ENCODE measurements around the gene WWC2. TPM values are rescaled to one million over a fixed set of nuclear protein-coding genes. Genes with fewer than 3 reads are reported as not detected.
A peak's percentile ranks its signal among the peaks of the same experiment; 100 is the strongest.

The WWC2 gene
- total and polyA plus RNA-seq, 2 experiments from 2014 or later: 50.5 to 74.2 TPM

- H3K27ac ChIP-seq (ENCODE audit: low read depth): no peak overlapping the region
- H3K4me3 Mint-ChIP-seq: no peak overlapping the region
- TF ChIP-seq POLR2AphosphoS5 (IDR thresholded peaks at IDR 0.05; ENCODE audit: low read depth) (no peak), EZH2phosphoT487 (IDR thresholded peaks at IDR 0.05; ENCODE audit: unreplicated experiment) (no peak)
- peaks cover 11% of the 10 kb centered on the region for H3K9me3 Mint-ChIP-seq
- no peak overlapping the region for H3K4me3 ChIP-seq
- no peak for ATAC-seq
- H3K36me3 ChIP-seq (ENCODE audit: insufficient read depth): peaks cover 4% of the 10 kb centered on the region; the same call in 1 of the 2 replicates
- H3F3A ChIP-seq (replicated peaks; ENCODE audit: low read depth): 0 out of 2 replicates have a peak, but pooled peaks cover 5% of the 10 kb centered on the region
- H3K4me1 Mint-ChIP-seq: no peaks in the 10 kb centered on the region
- no peaks in the 10 kb centered on the region for H3K27me3 ChIP-seq (ENCODE audit: insufficient read depth)
- H3K4me1 ChIP-seq (ENCODE audit: insufficient read depth): no peaks in the 10 kb centered on the region
- H2AFZ ChIP-seq: no peak overlapping the region
- H3K79me2 ChIP-seq (replicated peaks; ENCODE audit: insufficient read depth): no peaks in the 10 kb centered on the region
- DNase-seq (ENCODE audit: low spot score): no peak
- H3K36me3 Mint-ChIP-seq (ENCODE audit: low read depth): peaks cover 15% of the 10 kb centered on the region; the same call in 2 of the 3 replicates
- peaks cover 15% of the 10 kb centered on the region for H3K27me3 Mint-ChIP-seq (ENCODE audit: insufficient read depth, low read depth, poor library complexity)
- H3K4me2 ChIP-seq: no peak overlapping the region
- no peak overlapping the region for H3K27ac Mint-ChIP-seq
- H4K20me1 ChIP-seq (replicated peaks; ENCODE audit: insufficient read depth): peaks cover 8% of the 10 kb centered on the region; the same call in 1 of the 2 replicates
- H3K9me2 ChIP-seq (ENCODE audit: insufficient read depth): no peaks in the 10 kb centered on the region
These were observed 222.0 kb downstream of the WWC2 start for GRCh38 chr4:183321079-183321478.

- Histone ChIP-seq H3K9me2 (ENCODE audit: insufficient read depth) (no peaks in the 10 kb centered on the region), H3K36me3 (ENCODE audit: insufficient read depth) (peaks cover 4% of the 10 kb centered on the region; the same call in 1 of the 2 replicates), H3K4me2 (no peak overlapping the region), H3K4me3 (no peak overlapping the region), H4K20me1 (replicated peaks; ENCODE audit: insufficient read depth) (peaks cover 4% of the 10 kb centered on the region; the same call in 1 of the 2 replicates), H3K4me1 (ENCODE audit: insufficient read depth) (no peaks in the 10 kb centered on the region), H3K27ac (ENCODE audit: low read depth) (no peak overlapping the region), H3K79me2 (replicated peaks; ENCODE audit: insufficient read depth) (no peaks in the 10 kb centered on the region), H3F3A (replicated peaks; ENCODE audit: low read depth) (0 out of 2 replicates have a peak, but pooled peaks cover 5% of the 10 kb centered on the region), H2AFZ (no peak overlapping the region), H3K27me3 (ENCODE audit: insufficient read depth) (no peaks in the 10 kb centered on the region)
- DNase-seq (ENCODE audit: low spot score) (no peak), ATAC-seq (no peak)
- H3K9me3 Mint-ChIP-seq: peaks cover 15% of the 10 kb centered on the region
- H3K4me3 Mint-ChIP-seq: no peak overlapping the region
- H3K36me3 Mint-ChIP-seq (ENCODE audit: low read depth): peaks cover 17% of the 10 kb centered on the region; the same call in 2 of the 3 replicates
- H3K4me1 Mint-ChIP-seq: no peaks in the 10 kb centered on the region
- H3K27me3 Mint-ChIP-seq (ENCODE audit: insufficient read depth, low read depth, poor library complexity): peaks cover 16% of the 10 kb centered on the region
- TF ChIP-seq JUNB (IDR thresholded peaks at IDR 0.05; ENCODE audit: unreplicated experiment) (no peak), ZNF331 (CRISPR knock-in tag; IDR thresholded peaks at IDR 0.05; ENCODE audit: low read depth) (no peak), EZH2phosphoT487 (IDR thresholded peaks at IDR 0.05; ENCODE audit: unreplicated experiment) (no peak)
- H3K27ac Mint-ChIP-seq: no peak overlapping the region
These were observed 222.5 kb downstream of the WWC2 start for GRCh38 chr4:183321516-183321915.

GRCh38 chr4:183322326-183322725, 223.3 kb downstream of the WWC2 start, which contains the start of gene CLDN24:
TSS of gene CLDN24 (minus strand) at chr4:183322426. CDS start at chr4:183322426, 0 bp downstream.
- peaks cover 22% of the 10 kb centered on the region for H3K27me3 Mint-ChIP-seq (ENCODE audit: insufficient read depth, low read depth, poor library complexity)
- Histone ChIP-seq H3F3A (replicated peaks; ENCODE audit: low read depth) (0 out of 2 replicates have a peak, but pooled peaks cover 5% of the 10 kb centered on the region), H4K20me1 (replicated peaks; ENCODE audit: insufficient read depth) (peaks cover 4% of the 10 kb centered on the region; the same call in 1 of the 2 replicates), H3K4me3 (no peak within 1 kb of the TSS), H3K79me2 (replicated peaks; ENCODE audit: insufficient read depth) (no peaks in the 10 kb centered on the region), H2AFZ (no peak within 1 kb of the TSS), H3K4me2 (no peak within 1 kb of the TSS), H3K4me1 (ENCODE audit: insufficient read depth) (no peaks in the 10 kb centered on the region), H3K9me2 (ENCODE audit: insufficient read depth) (no peaks in the 10 kb centered on the region), H3K27ac (ENCODE audit: low read depth) (no peak within 1 kb of the TSS), H3K27me3 (ENCODE audit: insufficient read depth) (no peaks in the 10 kb centered on the region), H3K36me3 (ENCODE audit: insufficient read depth) (peaks cover 4% of the 10 kb centered on the region; the same call in 1 of the 2 replicates)
- no peak within 1 kb of the TSS for H3K4me3 Mint-ChIP-seq
- DNase-seq (ENCODE audit: low spot score): no peak
- 0 out of 2 replicates have a peak within 1 kb of the TSS, but pooled peaks have one; percentile 51 for H3K27ac Mint-ChIP-seq
- H3K4me1 Mint-ChIP-seq: no peaks in the 10 kb centered on the region
- H3K36me3 Mint-ChIP-seq (ENCODE audit: low read depth): peaks cover 19% of the 10 kb centered on the region; the same call in 2 of the 3 replicates
- no peak for ATAC-seq
- H3K9me3 Mint-ChIP-seq: peaks cover 21% of the 10 kb centered on the region
- TF ChIP-seq JUNB (IDR thresholded peaks at IDR 0.05; ENCODE audit: unreplicated experiment) (no peak), ETS1 (IDR thresholded peaks at IDR 0.05) (no peak), CTCF (conservative IDR thresholded peaks at IDR 0.05; ENCODE audit: low read depth in 2 of 2) (no peak), CREB1 (CRISPR knock-in tag; IDR thresholded peaks at IDR 0.05; ENCODE audit: low read depth) (no peak), REST (IDR thresholded peaks at IDR 0.05; ENCODE audit: unreplicated experiment) (no peak), NANOG (IDR thresholded peaks at IDR 0.05; ENCODE audit: borderline replicate concordance) (no peak)
